Progenitor cell of endocrine pancreas (in vitro differentiated cells): ENCODE results near the gene STX1B. TPM values are rescaled to one million over a fixed set of nuclear protein-coding genes. Genes with fewer than 3 reads are reported as not detected.

Experiments used
- DNase-seq: peaks from one replicate; pipeline ENCODE4 v3.0.0; 2021; ENCODE audit warnings: low spot score; ENCODE audit not compliant: unreplicated experiment
- H3K27ac Mint-ChIP-seq: 2 replicates; pipeline ENCODE4 v1.8.0; 2021; ENCODE audit warnings: mild to moderate bottlenecking, moderate library complexity, mixed read lengths
- H3K27me3 Mint-ChIP-seq: 2 replicates; pipeline ENCODE4 v1.8.0; 2021; ENCODE audit warnings: mixed read lengths
- H3K36me3 Mint-ChIP-seq: 2 replicates; pipeline ENCODE4 v1.8.0; 2022; ENCODE audit warnings: mixed read lengths; ENCODE audit not compliant: insufficient read depth
- H3K4me1 Mint-ChIP-seq: 2 replicates; pipeline ENCODE4 v1.8.0; 2021; ENCODE audit warnings: low read depth, mixed read lengths
- H3K4me3 Mint-ChIP-seq: 2 replicates; pipeline ENCODE4 v1.8.0; 2021; ENCODE audit warnings: low read depth, mild to moderate bottlenecking, moderate library complexity, mixed read lengths
- H3K9me3 Mint-ChIP-seq: 2 replicates; pipeline ENCODE4 v1.8.0; 2021; ENCODE audit warnings: low read depth, mixed read lengths
- CTCF ChIP-seq: fragments of 200-600 bp; sonication (generic); IDR thresholded peaks from one replicate; pipeline ENCODE4 v1.5.0; 2021; ENCODE audit warnings: antibody characterized with exemption, mild to moderate bottlenecking; ENCODE audit not compliant: unreplicated experiment
- total RNA-seq: library from RNA; stranded (reverse); gene quantifications from 2 replicates; pipeline ENCODE4 v1.2.1, GENCODE V29; 2021

The STX1B gene
- total RNA-seq, 1 donor from 2014 or later, result 1.0 TPM

GRCh38 chr16:30957456-30958174 is 52.8 kb downstream of the STX1B start, which contains the start of gene SETD1A:
TSS of gene SETD1A (plus strand) at chr16:30957754. CDS start at chr16:30958732, 978 bp downstream.
- DNase-seq, result peak; percentile 91
- peaks cover 12% of the 10 kb centered on the region for H3K36me3 Mint-ChIP-seq
- peak within 1 kb of the TSS; percentile 100 for H3K27ac Mint-ChIP-seq
- TF ChIP-seq CTCF, result no peak
- H3K4me3 Mint-ChIP-seq, result peak within 1 kb of the TSS; percentile 95
- H3K4me1 Mint-ChIP-seq, result peaks cover 9% of the 10 kb centered on the region
- no peaks in the 10 kb centered on the region for H3K9me3 Mint-ChIP-seq
- no peaks in the 10 kb centered on the region for H3K27me3 Mint-ChIP-seq

GRCh38 chr16:30956601-30957455 is 53.6 kb downstream of the STX1B start:
- H3K36me3 Mint-ChIP-seq, result peaks cover 9% of the 10 kb centered on the region

GRCh38 chr16:30954993-30955392 is 55.4 kb downstream of the STX1B start:
- Mint-ChIP-seq H3K4me1 (peaks cover 13% of the 10 kb centered on the region), H3K36me3 (peaks cover 2% of the 10 kb centered on the region), H3K9me3 (no peaks in the 10 kb centered on the region), H3K27me3 (no peaks in the 10 kb centered on the region), H3K27ac (no peak overlapping the region), H3K4me3 (peak overlapping the region; percentile 7)
- no peak for TF ChIP-seq CTCF
- no peak for DNase-seq

More at GRCh38 chr16:30956601-30957455, 53.6 kb downstream of the STX1B start:
- no peaks in the 10 kb centered on the region for H3K9me3 Mint-ChIP-seq
- H3K4me1 Mint-ChIP-seq, result peaks cover 9% of the 10 kb centered on the region
- peak; percentile 35 for TF ChIP-seq CTCF
- peak; percentile 77 for DNase-seq
- peak overlapping the region; percentile 100 for H3K27ac Mint-ChIP-seq
- H3K4me3 Mint-ChIP-seq, result peak overlapping the region; percentile 95
- H3K27me3 Mint-ChIP-seq, result no peaks in the 10 kb centered on the region

- peaks cover 15% of the 10 kb centered on the region for H3K4me1 Mint-ChIP-seq
- H3K36me3 Mint-ChIP-seq, result no peaks in the 10 kb centered on the region
- H3K27me3 Mint-ChIP-seq, result no peaks in the 10 kb centered on the region
- peak; percentile 76 for TF ChIP-seq CTCF
- H3K4me3 Mint-ChIP-seq, result no peak overlapping the region
- H3K9me3 Mint-ChIP-seq, result no peaks in the 10 kb centered on the region
- H3K27ac Mint-ChIP-seq, result peak overlapping the region; percentile 64
- DNase-seq, result peak; percentile 69
Observed at GRCh38 chr16:30953511-30954124, 56.8 kb downstream of the STX1B start.

GRCh38 chr16:30953111-30953510 is 57.3 kb downstream of the STX1B start:
- TF ChIP-seq CTCF, result no peak
- Mint-ChIP-seq H3K4me1 (peaks cover 12% of the 10 kb centered on the region), H3K27ac (no peak overlapping the region), H3K4me3 (no peak overlapping the region), H3K9me3 (no peaks in the 10 kb centered on the region), H3K36me3 (no peaks in the 10 kb centered on the region), H3K27me3 (no peaks in the 10 kb centered on the region)
- no peak for DNase-seq
